CD1c-positive myeloid dendritic cell (primary cell): ENCODE data around the gene INAVA.

Experiments
- DNase-seq: peaks from one replicate; pipeline ENCODE4 v3.0.0-alpha.2; 2016; ENCODE audit errors: extremely low spot score

INAVA gene

GRCh38 chr1:200894712-200895442, at the start of gene INAVA:
TSS of gene INAVA (plus strand) at chr1:200894900. CDS start at chr1:200898401, 3,501 bp downstream.
- no peak for DNase-seq

- no peak for DNase-seq
Measured at GRCh38 chr1:200845360-200845759, 49.3 kb upstream of the INAVA start.

- DNase-seq = no peak
Measured at GRCh38 chr1:200846398-200846797, 48.3 kb upstream of the INAVA start.

- no peak for DNase-seq
Measured at GRCh38 chr1:200849430-200849829, 45.3 kb upstream of the INAVA start.

- no peak for DNase-seq
Measured at GRCh38 chr1:200850554-200850953, 44.1 kb upstream of the INAVA start.

- DNase-seq = no peak
Measured at GRCh38 chr1:200856716-200857357, 37.9 kb upstream of the INAVA start.

- no peak for DNase-seq
Measured at GRCh38 chr1:200857804-200858203, 36.9 kb upstream of the INAVA start.

- no peak for DNase-seq
Measured at GRCh38 chr1:200861937-200862647, 32.6 kb upstream of the INAVA start.

- DNase-seq = no peak
Measured at GRCh38 chr1:200862713-200863415, 31.8 kb upstream of the INAVA start.

GRCh38 chr1:200866116-200866515, 28.6 kb upstream of the INAVA start:
- no peak for DNase-seq

- DNase-seq = no peak
Measured at GRCh38 chr1:200866521-200866920, 28.2 kb upstream of the INAVA start.

GRCh38 chr1:200867018-200867811, 27.5 kb upstream of the INAVA start:
- DNase-seq = no peak

GRCh38 chr1:200869376-200869752, 25.3 kb upstream of the INAVA start:
- DNase-seq = no peak

GRCh38 chr1:200869753-200870391, 24.8 kb upstream of the INAVA start:
- DNase-seq = no peak

GRCh38 chr1:200872446-200873115, 22.1 kb upstream of the INAVA start, which contains the start of gene GPR25:
TSS of gene GPR25 (plus strand) at chr1:200872981. CDS start at chr1:200873038, 57 bp downstream.
- DNase-seq = no peak

GRCh38 chr1:200873116-200873670, 21.5 kb upstream of the INAVA start:
- DNase-seq = no peak

GRCh38 chr1:200873671-200874397, 20.9 kb upstream of the INAVA start:
- peak; percentile 17 for DNase-seq

GRCh38 chr1:200874694-200875093, 20.0 kb upstream of the INAVA start:
- no peak for DNase-seq

- no peak for DNase-seq
Measured at GRCh38 chr1:200875416-200875815, 19.3 kb upstream of the INAVA start.
